A549 (cell line): ENCODE data around the gene FRMD3. TPM values are rescaled to one million over a fixed set of nuclear protein-coding genes. Genes with fewer than 3 reads are reported as not detected.

Source experiments
- ATAC-seq, 2 experiments: fragments of 200-7000 bp in 1 of 2; fragments of >200 bp in 1 of 2; cut with Nextera tagmentation in 1 of 2; cut with Tn5 transposase in 1 of 2; 3 replicates each; pipeline versions ENCODE4 v1.8.0 to v1.9.1; 2018 to 2020; ENCODE audit warnings: mild to moderate bottlenecking in 1 of 2, moderate library complexity in 1 of 2
- CTCF ChIA-PET: fragments of 300-600 bp; sonication (Branson Sonifier 250); formaldehyde crosslinking; extraction: SDS; loops from one replicate; lab custom pipeline; 2021; ENCODE audit warnings: antibody characterized with exemption, inconsistent platforms; lab: Yijun Ruan, JAX
- POLR2A ChIA-PET: fragments of 350-600 bp; formaldehyde crosslinking; extraction: SDS; loops from one replicate; lab custom pipeline; 2021; ENCODE audit warnings: antibody characterized with exemption, inconsistent platforms; lab: Yijun Ruan, JAX
- DNase-seq, 2 experiments: peaks; one replicate each; pipeline versions ENCODE4 v3.0.0 to v3.0.0-alpha.2; 2011 to 2016; ENCODE audit warnings: low read depth in 1 of 2, low spot score in 1 of 2
- FAIRE-seq: peaks from 2 replicates; lab custom pipeline; 2011; peaks lifted over from hg19 to GRCh38; lab: Jason Lieb, UNC
- H3K27ac ChIP-seq, 2 experiments: fragments of >200 bp; sonication (Bioruptor Twin); formaldehyde crosslinking; 3 replicates each; pipeline ENCODE4 v1.5.1; 2016 to 2017
- H3K4me1 ChIP-seq: fragments of >200 bp; sonication (Bioruptor Twin); formaldehyde crosslinking; 3 replicates; pipeline ENCODE4 v1.6.1; 2016
- H3K4me2 ChIP-seq: fragments of >200 bp; sonication (Bioruptor Twin); formaldehyde crosslinking; 3 replicates; pipeline ENCODE4 v1.6.1; 2016
- H3K4me3 ChIP-seq: fragments of >200 bp; sonication (Bioruptor Twin); formaldehyde crosslinking; 3 replicates; pipeline ENCODE4 v1.5.1; 2016
- H3K9me3 ChIP-seq: fragments of >200 bp; sonication (Bioruptor Twin); formaldehyde crosslinking; 3 replicates; pipeline ENCODE4 v1.6.1; 2016
- BHLHE40 ChIP-seq: IDR thresholded peaks from 2 replicates; pipeline ENCODE4 v1.6.1; 2012; ENCODE audit warnings: low read depth, low read length, inconsistent platforms
- CBX2 ChIP-seq: fragments of 200-600 bp; sonication (generic); IDR thresholded peaks from 2 replicates; pipeline ENCODE4 v1.6.1; 2016; ENCODE audit warnings: low read depth, mild to moderate bottlenecking, borderline replicate concordance
- CBX8 ChIP-seq: fragments of 200-600 bp; sonication (generic); IDR thresholded peaks from 2 replicates; pipeline ENCODE4 v1.6.1; 2016
- CHD2 ChIP-seq: fragments of 150-350 bp; IDR thresholded peaks from 2 replicates; pipeline ENCODE4 v1.6.1; 2014; ENCODE audit warnings: low read length; ENCODE audit not compliant: partially characterized antibody
- FOSL2 ChIP-seq, 2 experiments: fragments of 450-650 bp in 1 of 2; fragments of >200 bp in 1 of 2; sonication (Bioruptor Twin) in 1 of 2; formaldehyde crosslinking; IDR thresholded peaks; 2 replicates each; pipeline versions ENCODE4 v1.5.0 to v1.6.1; 2016 to 2020; ENCODE audit warnings: mild to moderate bottlenecking in 1 of 2, moderate library complexity in 1 of 2
- HOXB5 ChIP-seq: fragments of 250-450 bp; sonication (Bioruptor Pico); IDR thresholded peaks from 2 replicates; pipeline ENCODE4 v1.5.0; 2020; ENCODE audit warnings: mild to moderate bottlenecking, moderate library complexity
- JUNB ChIP-seq: fragments of >200 bp; sonication (Bioruptor Twin); formaldehyde crosslinking; IDR thresholded peaks from 2 replicates; pipeline ENCODE4 v1.6.1; 2016
- MAZ ChIP-seq: fragments of 150-350 bp; IDR thresholded peaks from 2 replicates; pipeline ENCODE4 v1.6.1; 2014; ENCODE audit warnings: antibody characterized with exemption, low read depth, low read length, borderline replicate concordance
- NFE2L2 ChIP-seq: fragments of 150-350 bp; conservative IDR thresholded peaks from 2 replicates; pipeline ENCODE4 v1.6.1; 2014; ENCODE audit warnings: low read length
- POLR2AphosphoS2 ChIP-seq: conservative IDR thresholded peaks from 2 replicates; pipeline ENCODE4 v1.6.1; 2012; ENCODE audit warnings: low read length, improper control_type of control experiment, inconsistent platforms
- RFX5 ChIP-seq: fragments of 450-650 bp; IDR thresholded peaks from 2 replicates; pipeline ENCODE4 v1.7.1; 2014; ENCODE audit warnings: antibody characterized with exemption, mild to moderate bottlenecking, moderate library complexity
- TFCP2L1 ChIP-seq: fragments of 250-450 bp; sonication (Bioruptor Pico); IDR thresholded peaks from 2 replicates; pipeline ENCODE4 v1.5.0; 2021; ENCODE audit warnings: mild to moderate bottlenecking
- ZNF302 ChIP-seq: fragments of 250-450 bp; sonication (Bioruptor Pico); IDR thresholded peaks from 2 replicates; pipeline ENCODE4 v1.9.0; 2021; ENCODE audit warnings: inconsistent platforms, mild to moderate bottlenecking, moderate library complexity
- WGBS: methylation state at CpG from one replicate; pipeline ENCODE4 v1.1.6; 2017; ENCODE audit errors: missing lambda C conversion rate; 5-methylcytosine and 5-hydroxymethylcytosine counted together
- polyA plus RNA-seq, 4 experiments: library from polyadenylated mRNA; depleted of rRNA in 3 of 4; stranded (reverse); fragments of >200 nt; fragmentation: RNase III in 1 of 4; extraction: RNeasy Plus Mini Kit Qiagen cat#74134 plus additional on column Dnase treatment in 1 of 4; gene quantifications; 2 replicates in 3 of 4; 3 replicates in 1 of 4; pipeline ENCODE4 v1.2.3, GENCODE V29; 2011 to 2017
- TF ChIP-seq, protein P1 (sequence below): fragments of 200-600 bp; sonication (generic); IDR thresholded peaks from 2 replicates; pipeline ENCODE4 v1.6.1; 2016; ENCODE audit warnings: antibody characterized with exemption, mild to moderate bottlenecking, moderate library complexity
- TF ChIP-seq, protein P2 (sequence below): fragments of 150-350 bp; IDR thresholded peaks from 2 replicates; pipeline ENCODE4 v1.6.1; 2014; ENCODE audit warnings: low read depth, mild to moderate bottlenecking, low read length
- TF ChIP-seq, protein P3 (sequence below): IDR thresholded peaks from 2 replicates; pipeline ENCODE4 v1.6.1; 2012
- TF ChIP-seq, protein P4 (sequence below): fragments of >200 bp; sonication (Bioruptor Twin); formaldehyde crosslinking; IDR thresholded peaks from 3 replicates; pipeline ENCODE4 v1.5.1; 2016
- TF ChIP-seq, protein P5 (sequence below): fragments of >200 bp; sonication (Bioruptor Twin); formaldehyde crosslinking; IDR thresholded peaks from 3 replicates; pipeline ENCODE4 v1.6.1; 2016
- TF ChIP-seq, protein P6 (sequence below): IDR thresholded peaks from 2 replicates; pipeline ENCODE4 v1.6.1; 2012; ENCODE audit warnings: low read depth, borderline replicate concordance
- TF ChIP-seq, protein P7 (sequence below): fragments of 250-450 bp; sonication (Bioruptor Pico); IDR thresholded peaks from 2 replicates; pipeline ENCODE4 v1.5.0; 2020; ENCODE audit warnings: low read depth, mild to moderate bottlenecking, moderate library complexity

FRMD3 gene
- polyA plus RNA-seq, 2 of the 4 experiments (the other 2 are of a cell fraction) = 1.7 to 3.3 TPM

DNA sequence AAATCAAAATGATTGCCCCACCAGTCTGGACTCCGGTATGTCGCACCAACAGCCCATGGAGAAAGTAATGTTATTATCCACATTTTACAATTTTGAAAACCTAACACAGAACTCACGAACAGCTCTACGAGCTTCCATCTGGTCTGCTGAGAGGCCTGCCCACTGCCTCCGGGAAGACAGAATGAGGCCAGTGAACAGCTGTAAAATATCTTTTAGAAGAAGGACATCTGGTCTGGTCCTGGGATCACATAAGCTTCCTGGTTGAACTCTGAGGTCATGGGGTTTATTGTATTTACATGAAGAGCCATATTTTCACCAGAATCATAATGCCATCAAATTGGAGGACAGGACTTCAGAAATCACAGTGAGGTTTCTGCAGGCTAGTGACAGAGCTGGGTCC, 89.0 kb downstream of the FRMD3 start:
- peaks cover 16% of the 10 kb centered on the region for H3K4me1 ChIP-seq
- DNase-seq = no peak
- CTCF ChIA-PET = interaction anchor here (0.6 to 1.7 kb wide), 3 partner anchors 11 to 159 kb away, joined by 3 to 4 read pairs (median 3); no protein-coding TSS in a partner anchor
- no peak overlapping the region for H3K4me2 ChIP-seq
- no peak for TF ChIP-seq CHD2
- no peak for TF ChIP-seq TFCP2L1 (CRISPR knock-in tag)
- TF ChIP-seq, all 56 proteins: peak for 0
- no peak for ATAC-seq
- Histone ChIP-seq H3K9me3 (no peaks in the 10 kb centered on the region), H3K4me3 (no peak overlapping the region), H3K27ac (no peak overlapping the region)
- POLR2A ChIA-PET = no interaction called here
- WGBS = 85% methylated on average over 5 of the region's 5 CpGs
- no peak for FAIRE-seq

DNA sequence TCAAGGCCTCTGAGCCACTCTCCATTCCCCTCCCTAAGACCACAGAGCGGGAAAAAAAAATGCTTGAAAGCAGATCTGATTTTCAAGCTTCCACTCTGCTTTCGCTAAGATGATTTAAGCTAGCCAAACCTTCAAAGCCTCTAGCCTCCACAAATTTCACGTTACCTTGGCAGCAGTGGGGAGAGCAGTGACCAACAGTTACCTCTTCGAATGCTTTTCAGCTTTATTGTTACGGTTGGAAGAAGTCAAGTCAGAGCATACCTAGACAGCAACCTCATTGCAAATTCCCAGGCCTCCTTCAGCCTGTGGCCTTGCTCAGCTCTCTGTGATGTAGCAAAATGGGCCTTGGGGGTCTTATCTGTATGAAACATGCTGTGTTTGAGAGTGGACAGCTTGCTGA, 89.6 kb downstream of the FRMD3 start:
- Histone ChIP-seq H3K4me2 (no peak overlapping the region), H3K9me3 (no peaks in the 10 kb centered on the region), H3K4me3 (no peak overlapping the region), H3K4me1 (peaks cover 19% of the 10 kb centered on the region), H3K27ac (no peak overlapping the region)
- ChIA-PET CTCF (interaction anchor here (0.6 to 1.7 kb wide), 3 partner anchors 11 to 158 kb away, joined by 3 to 4 read pairs (median 3); no protein-coding TSS in a partner anchor), POLR2A (no interaction called here)
- FAIRE-seq (no peak), DNase-seq (no peak), ATAC-seq (no peak)
- 86% methylated on average over 5 of the region's 5 CpGs for WGBS
- no peak for TF ChIP-seq RFX5
- TF ChIP-seq ZNF302 (CRISPR knock-in tag) = no peak
- no peak for TF ChIP-seq JUNB
- TF ChIP-seq BHLHE40 = no peak
- TF ChIP-seq, protein P1, sequence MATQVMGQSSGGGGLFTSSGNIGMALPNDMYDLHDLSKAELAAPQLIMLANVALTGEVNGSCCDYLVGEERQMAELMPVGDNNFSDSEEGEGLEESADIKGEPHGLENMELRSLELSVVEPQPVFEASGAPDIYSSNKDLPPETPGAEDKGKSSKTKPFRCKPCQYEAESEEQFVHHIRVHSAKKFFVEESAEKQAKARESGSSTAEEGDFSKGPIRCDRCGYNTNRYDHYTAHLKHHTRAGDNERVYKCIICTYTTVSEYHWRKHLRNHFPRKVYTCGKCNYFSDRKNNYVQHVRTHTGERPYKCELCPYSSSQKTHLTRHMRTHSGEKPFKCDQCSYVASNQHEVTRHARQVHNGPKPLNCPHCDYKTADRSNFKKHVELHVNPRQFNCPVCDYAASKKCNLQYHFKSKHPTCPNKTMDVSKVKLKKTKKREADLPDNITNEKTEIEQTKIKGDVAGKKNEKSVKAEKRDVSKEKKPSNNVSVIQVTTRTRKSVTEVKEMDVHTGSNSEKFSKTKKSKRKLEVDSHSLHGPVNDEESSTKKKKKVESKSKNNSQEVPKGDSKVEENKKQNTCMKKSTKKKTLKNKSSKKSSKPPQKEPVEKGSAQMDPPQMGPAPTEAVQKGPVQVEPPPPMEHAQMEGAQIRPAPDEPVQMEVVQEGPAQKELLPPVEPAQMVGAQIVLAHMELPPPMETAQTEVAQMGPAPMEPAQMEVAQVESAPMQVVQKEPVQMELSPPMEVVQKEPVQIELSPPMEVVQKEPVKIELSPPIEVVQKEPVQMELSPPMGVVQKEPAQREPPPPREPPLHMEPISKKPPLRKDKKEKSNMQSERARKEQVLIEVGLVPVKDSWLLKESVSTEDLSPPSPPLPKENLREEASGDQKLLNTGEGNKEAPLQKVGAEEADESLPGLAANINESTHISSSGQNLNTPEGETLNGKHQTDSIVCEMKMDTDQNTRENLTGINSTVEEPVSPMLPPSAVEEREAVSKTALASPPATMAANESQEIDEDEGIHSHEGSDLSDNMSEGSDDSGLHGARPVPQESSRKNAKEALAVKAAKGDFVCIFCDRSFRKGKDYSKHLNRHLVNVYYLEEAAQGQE = no peak
- TF ChIP-seq, protein P2, sequence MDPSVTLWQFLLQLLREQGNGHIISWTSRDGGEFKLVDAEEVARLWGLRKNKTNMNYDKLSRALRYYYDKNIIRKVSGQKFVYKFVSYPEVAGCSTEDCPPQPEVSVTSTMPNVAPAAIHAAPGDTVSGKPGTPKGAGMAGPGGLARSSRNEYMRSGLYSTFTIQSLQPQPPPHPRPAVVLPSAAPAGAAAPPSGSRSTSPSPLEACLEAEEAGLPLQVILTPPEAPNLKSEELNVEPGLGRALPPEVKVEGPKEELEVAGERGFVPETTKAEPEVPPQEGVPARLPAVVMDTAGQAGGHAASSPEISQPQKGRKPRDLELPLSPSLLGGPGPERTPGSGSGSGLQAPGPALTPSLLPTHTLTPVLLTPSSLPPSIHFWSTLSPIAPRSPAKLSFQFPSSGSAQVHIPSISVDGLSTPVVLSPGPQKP = no peak
- TF ChIP-seq, protein P3, sequence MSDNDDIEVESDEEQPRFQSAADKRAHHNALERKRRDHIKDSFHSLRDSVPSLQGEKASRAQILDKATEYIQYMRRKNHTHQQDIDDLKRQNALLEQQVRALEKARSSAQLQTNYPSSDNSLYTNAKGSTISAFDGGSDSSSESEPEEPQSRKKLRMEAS = no peak
- no peak for TF ChIP-seq MAZ
- TF ChIP-seq, protein P4, sequence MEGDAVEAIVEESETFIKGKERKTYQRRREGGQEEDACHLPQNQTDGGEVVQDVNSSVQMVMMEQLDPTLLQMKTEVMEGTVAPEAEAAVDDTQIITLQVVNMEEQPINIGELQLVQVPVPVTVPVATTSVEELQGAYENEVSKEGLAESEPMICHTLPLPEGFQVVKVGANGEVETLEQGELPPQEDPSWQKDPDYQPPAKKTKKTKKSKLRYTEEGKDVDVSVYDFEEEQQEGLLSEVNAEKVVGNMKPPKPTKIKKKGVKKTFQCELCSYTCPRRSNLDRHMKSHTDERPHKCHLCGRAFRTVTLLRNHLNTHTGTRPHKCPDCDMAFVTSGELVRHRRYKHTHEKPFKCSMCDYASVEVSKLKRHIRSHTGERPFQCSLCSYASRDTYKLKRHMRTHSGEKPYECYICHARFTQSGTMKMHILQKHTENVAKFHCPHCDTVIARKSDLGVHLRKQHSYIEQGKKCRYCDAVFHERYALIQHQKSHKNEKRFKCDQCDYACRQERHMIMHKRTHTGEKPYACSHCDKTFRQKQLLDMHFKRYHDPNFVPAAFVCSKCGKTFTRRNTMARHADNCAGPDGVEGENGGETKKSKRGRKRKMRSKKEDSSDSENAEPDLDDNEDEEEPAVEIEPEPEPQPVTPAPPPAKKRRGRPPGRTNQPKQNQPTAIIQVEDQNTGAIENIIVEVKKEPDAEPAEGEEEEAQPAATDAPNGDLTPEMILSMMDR = no peak
- no peak for TF ChIP-seq FOSL2 (IDR thresholded peaks at IDR 0.05)
- TF ChIP-seq FOSL2 (CRISPR knock-in tag; IDR thresholded peaks at IDR 0.05) = no peak
- TF ChIP-seq CHD2 = no peak
- TF ChIP-seq POLR2AphosphoS2 = no peak
- TF ChIP-seq, protein P5, sequence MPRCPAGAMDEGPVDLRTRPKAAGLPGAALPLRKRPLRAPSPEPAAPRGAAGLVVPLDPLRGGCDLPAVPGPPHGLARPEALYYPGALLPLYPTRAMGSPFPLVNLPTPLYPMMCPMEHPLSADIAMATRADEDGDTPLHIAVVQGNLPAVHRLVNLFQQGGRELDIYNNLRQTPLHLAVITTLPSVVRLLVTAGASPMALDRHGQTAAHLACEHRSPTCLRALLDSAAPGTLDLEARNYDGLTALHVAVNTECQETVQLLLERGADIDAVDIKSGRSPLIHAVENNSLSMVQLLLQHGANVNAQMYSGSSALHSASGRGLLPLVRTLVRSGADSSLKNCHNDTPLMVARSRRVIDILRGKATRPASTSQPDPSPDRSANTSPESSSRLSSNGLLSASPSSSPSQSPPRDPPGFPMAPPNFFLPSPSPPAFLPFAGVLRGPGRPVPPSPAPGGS = no peak
- TF ChIP-seq NFE2L2 = no peak
- TF ChIP-seq HOXB5 (CRISPR knock-in tag) = no peak
- no peak for TF ChIP-seq CBX2
- TF ChIP-seq, protein P6, sequence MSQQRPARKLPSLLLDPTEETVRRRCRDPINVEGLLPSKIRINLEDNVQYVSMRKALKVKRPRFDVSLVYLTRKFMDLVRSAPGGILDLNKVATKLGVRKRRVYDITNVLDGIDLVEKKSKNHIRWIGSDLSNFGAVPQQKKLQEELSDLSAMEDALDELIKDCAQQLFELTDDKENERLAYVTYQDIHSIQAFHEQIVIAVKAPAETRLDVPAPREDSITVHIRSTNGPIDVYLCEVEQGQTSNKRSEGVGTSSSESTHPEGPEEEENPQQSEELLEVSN = no peak
- TF ChIP-seq CBX8 = no peak
- TF ChIP-seq, protein P7, sequence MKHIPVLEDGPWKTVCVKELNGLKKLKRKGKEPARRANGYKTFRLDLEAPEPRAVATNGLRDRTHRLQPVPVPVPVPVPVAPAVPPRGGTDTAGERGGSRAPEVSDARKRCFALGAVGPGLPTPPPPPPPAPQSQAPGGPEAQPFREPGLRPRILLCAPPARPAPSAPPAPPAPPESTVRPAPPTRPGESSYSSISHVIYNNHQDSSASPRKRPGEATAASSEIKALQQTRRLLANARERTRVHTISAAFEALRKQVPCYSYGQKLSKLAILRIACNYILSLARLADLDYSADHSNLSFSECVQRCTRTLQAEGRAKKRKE (CRISPR knock-in tag) = no peak
